Epithelial cell of alveolus of lung (primary cell): Measurements from ENCODE around the gene BLTP1. TPM values are rescaled to one million over a fixed set of nuclear protein-coding genes. Genes with fewer than 3 reads are reported as not detected.

Experiments
- total RNA-seq: library from RNA; depleted of rRNA; stranded (reverse); fragments of >200 nt; gene quantifications from 2 replicates; pipeline ENCODE4 v1.2.1, GENCODE V29; 2015

Gene BLTP1
- total RNA-seq: 23.7 and 43.9 TPM in 2 replicates

DNA sequence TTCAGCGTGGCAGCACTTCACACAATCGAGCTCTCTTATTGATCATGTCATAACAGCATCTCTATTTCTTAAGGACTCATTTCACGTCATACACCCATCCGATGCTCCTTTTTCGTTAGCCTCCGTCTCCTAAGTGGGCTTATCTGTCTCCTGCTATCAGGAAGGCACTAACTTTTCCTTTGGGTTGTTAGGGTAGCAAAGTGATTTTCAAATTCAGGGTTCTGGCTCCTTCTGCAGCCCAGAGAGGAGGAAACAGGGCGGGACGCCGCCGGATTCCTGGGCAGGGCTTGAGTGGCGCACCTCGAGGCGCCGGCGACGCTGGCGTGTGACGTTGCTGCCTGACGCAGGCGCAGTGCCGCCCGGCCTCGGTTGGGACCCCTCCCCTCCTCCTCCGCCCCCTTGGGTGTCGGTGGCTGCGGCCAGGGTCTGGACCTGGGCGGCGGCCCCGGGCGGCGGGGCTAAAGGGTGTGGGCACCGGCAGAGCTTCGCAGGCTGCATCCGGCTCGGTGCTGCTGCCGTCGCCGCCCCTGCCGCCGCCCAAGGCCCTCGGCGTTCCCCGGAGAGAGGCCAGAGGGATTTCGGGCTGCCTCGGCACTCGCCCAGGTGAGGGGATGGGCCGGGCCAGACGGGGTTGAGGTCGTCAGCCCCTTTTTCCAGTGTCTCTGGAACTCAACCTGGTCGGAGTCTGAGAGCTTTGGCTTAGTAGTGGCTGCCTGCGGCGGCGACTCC is at the start of gene BLTP1:
Gene BLTP1, plus strand, starts transcription at position 350 of the 729 bp plus-strand sequence. CDS start 18,317 bp downstream, outside the sequence.

Other genes starting within 250 kb of the BLTP1 start
- gene TRPC3, start 200.3 kb upstream of the BLTP1 start, total RNA-seq: 1.6 and 3.0 TPM in 2 replicates
- gene ADAD1, start 226.7 kb downstream of the BLTP1 start, total RNA-seq: not detected in 2 replicates